ENCODE measurements around the gene PIEZO2. TPM values are rescaled to one million over a fixed set of nuclear protein-coding genes. Genes with fewer than 3 reads are reported as not detected.

PIEZO2 gene
- total RNA-seq, 2 experiments from 2014 or later = not detected

DNA sequence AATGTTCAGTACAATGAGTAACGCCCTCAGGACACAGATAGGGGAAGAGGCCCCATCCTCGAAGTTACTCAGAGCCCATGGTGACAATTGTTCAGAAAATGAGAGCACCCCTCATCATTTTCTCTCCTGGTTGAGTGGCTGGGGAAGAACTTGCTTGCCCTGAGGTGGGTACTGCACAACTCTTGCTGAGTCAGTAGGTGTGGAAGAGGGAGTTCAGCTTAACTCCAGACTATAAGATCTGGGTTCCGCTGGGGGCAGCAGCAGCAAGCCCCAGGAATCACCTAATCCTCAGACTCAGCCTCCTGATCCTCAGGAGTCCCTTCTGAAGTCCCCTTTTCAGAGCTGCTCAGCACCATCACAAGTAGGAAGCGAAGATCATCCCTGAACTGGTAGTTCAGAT, 123.7 kb downstream of the PIEZO2 start:
- peaks cover 0 to 9% of the 10 kb centered on the region in 2 experiments for H3K9me3 ChIP-seq (ENCODE audit: control insufficient read depth in 1 of 2, insufficient read depth in 1 of 2, low read length in 2 of 2)
- CTCF ChIA-PET = no interaction called here

DNA sequence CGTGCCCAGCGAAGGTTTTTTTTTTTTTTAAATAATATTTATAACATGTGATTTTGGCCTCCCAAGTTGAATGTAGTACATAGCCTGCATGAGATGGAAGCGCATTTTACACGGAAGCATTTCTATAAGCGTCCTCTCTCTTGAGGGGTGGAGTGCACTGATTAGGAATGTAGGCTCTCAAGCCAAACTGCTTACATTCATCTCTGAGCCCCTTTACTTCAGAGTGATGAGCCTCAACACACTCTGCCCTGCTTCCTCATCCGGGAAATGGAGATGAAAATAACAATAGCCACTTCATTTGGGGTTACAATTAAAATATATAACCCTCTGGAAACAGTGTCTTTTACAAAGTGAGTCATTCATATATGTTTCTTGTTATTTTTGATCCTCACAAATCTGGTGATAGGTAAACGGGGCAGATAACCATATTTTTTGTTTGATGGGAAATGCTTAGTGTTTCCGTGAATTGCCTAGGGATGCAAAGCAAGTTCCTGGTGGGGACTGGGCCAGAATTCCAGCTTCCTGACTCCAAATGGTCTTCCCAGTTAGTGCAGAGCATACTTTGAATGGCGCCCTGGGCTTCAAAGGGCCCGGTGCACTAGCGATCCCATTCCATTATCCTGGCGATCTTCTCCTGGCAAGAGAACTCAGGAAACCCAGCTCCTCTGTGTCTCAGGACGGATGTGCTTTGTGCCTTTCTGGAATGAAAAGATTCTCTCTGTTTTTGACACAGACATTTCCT, 124.3 kb downstream of the PIEZO2 start:
- POLR2A ChIA-PET = no interaction called here
- Histone ChIP-seq H3K4me3 (ENCODE audit: low read length) (no peak overlapping the region), H3K4me1 (ENCODE audit: insufficient read depth, low read length) (no peaks in the 10 kb centered on the region), H3K27me3 (ENCODE audit: control insufficient read depth in 1 of 2, insufficient read depth in 2 of 2, low read length in 2 of 2) (no peaks in the 10 kb centered on the region), H3K36me3 (ENCODE audit: insufficient read depth, low read length) (no peaks in the 10 kb centered on the region), H3K9me3 (ENCODE audit: control insufficient read depth in 1 of 2, insufficient read depth in 1 of 2, low read length in 2 of 2) (peaks cover 0 to 9% of the 10 kb centered on the region in 2 experiments), H3K27ac (ENCODE audit: low read depth in 1 of 2, low read length in 2 of 2) (no peak overlapping the region)
- no peaks in the 10 kb centered on the region for H3K36me3 Mint-ChIP-seq (ENCODE audit: low read depth)
- DNase-seq (no peak), ATAC-seq (ENCODE audit: poor library complexity) (no peak)
- no peaks in the 10 kb centered on the region for H3K9me3 Mint-ChIP-seq
- no peak overlapping the region for H3K27ac Mint-ChIP-seq
- TF ChIP-seq, protein P1, sequence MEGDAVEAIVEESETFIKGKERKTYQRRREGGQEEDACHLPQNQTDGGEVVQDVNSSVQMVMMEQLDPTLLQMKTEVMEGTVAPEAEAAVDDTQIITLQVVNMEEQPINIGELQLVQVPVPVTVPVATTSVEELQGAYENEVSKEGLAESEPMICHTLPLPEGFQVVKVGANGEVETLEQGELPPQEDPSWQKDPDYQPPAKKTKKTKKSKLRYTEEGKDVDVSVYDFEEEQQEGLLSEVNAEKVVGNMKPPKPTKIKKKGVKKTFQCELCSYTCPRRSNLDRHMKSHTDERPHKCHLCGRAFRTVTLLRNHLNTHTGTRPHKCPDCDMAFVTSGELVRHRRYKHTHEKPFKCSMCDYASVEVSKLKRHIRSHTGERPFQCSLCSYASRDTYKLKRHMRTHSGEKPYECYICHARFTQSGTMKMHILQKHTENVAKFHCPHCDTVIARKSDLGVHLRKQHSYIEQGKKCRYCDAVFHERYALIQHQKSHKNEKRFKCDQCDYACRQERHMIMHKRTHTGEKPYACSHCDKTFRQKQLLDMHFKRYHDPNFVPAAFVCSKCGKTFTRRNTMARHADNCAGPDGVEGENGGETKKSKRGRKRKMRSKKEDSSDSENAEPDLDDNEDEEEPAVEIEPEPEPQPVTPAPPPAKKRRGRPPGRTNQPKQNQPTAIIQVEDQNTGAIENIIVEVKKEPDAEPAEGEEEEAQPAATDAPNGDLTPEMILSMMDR (IDR thresholded peaks at IDR 0.05) = no peak
- no peak overlapping the region for H3K4me3 Mint-ChIP-seq
- CTCF ChIA-PET = no interaction called here
- intact Hi-C loops (cut with DNase I, micrococcal nuclease) = no loop called here
- no peaks in the 10 kb centered on the region for H3K27me3 Mint-ChIP-seq
- no peaks in the 10 kb centered on the region for H3K4me1 Mint-ChIP-seq (ENCODE audit: low read depth)

More for the DNA sequence above, 123.7 kb downstream of the PIEZO2 start:
- Histone ChIP-seq H3K27ac (ENCODE audit: low read depth in 1 of 2, low read length in 2 of 2) (no peak overlapping the region), H3K4me1 (ENCODE audit: insufficient read depth, low read length) (no peaks in the 10 kb centered on the region), H3K36me3 (ENCODE audit: insufficient read depth, low read length) (no peaks in the 10 kb centered on the region), H3K4me3 (ENCODE audit: low read length) (no peak overlapping the region), H3K27me3 (ENCODE audit: control insufficient read depth in 1 of 2, insufficient read depth in 2 of 2, low read length in 2 of 2) (no peaks in the 10 kb centered on the region)
- DNase-seq = no peak
- Mint-ChIP-seq H3K36me3 (ENCODE audit: low read depth) (no peaks in the 10 kb centered on the region), H3K9me3 (no peaks in the 10 kb centered on the region), H3K27me3 (no peaks in the 10 kb centered on the region), H3K27ac (no peak overlapping the region), H3K4me1 (ENCODE audit: low read depth) (no peaks in the 10 kb centered on the region), H3K4me3 (no peak overlapping the region)
- intact Hi-C loops (cut with DNase I, micrococcal nuclease) = no loop called here
- TF ChIP-seq, protein P1 (IDR thresholded peaks at IDR 0.05) = no peak
- POLR2A ChIA-PET = no interaction called here
- no peak for ATAC-seq (ENCODE audit: poor library complexity)

- intact Hi-C loops (cut with DNase I, micrococcal nuclease) = no loop called here
- POLR2A ChIA-PET = no interaction called here
- TF ChIP-seq, protein P1 (IDR thresholded peaks at IDR 0.05) = no peak
- no peaks in the 10 kb centered on the region for H3K9me3 Mint-ChIP-seq
- no peaks in the 10 kb centered on the region for H3K36me3 ChIP-seq (ENCODE audit: insufficient read depth, low read length)
- no peak overlapping the region for H3K27ac ChIP-seq (ENCODE audit: low read depth in 1 of 2, low read length in 2 of 2)
- CTCF ChIA-PET = no interaction called here
- peaks cover 0 to 9% of the 10 kb centered on the region in 2 experiments for H3K9me3 ChIP-seq (ENCODE audit: control insufficient read depth in 1 of 2, insufficient read depth in 1 of 2, low read length in 2 of 2)
- no peaks in the 10 kb centered on the region for H3K4me1 ChIP-seq (ENCODE audit: insufficient read depth, low read length)
- H3K27me3 Mint-ChIP-seq = no peaks in the 10 kb centered on the region
- no peaks in the 10 kb centered on the region for H3K36me3 Mint-ChIP-seq (ENCODE audit: low read depth)
- H3K4me1 Mint-ChIP-seq (ENCODE audit: low read depth) = no peaks in the 10 kb centered on the region
- H3K27ac Mint-ChIP-seq = no peak overlapping the region
- DNase-seq (no peak), ATAC-seq (ENCODE audit: poor library complexity) (no peak)
- H3K4me3 Mint-ChIP-seq = no peak overlapping the region
- H3K27me3 ChIP-seq (ENCODE audit: control insufficient read depth in 1 of 2, insufficient read depth in 2 of 2, low read length in 2 of 2) = no peaks in the 10 kb centered on the region
- no peak overlapping the region for H3K4me3 ChIP-seq (ENCODE audit: low read length)
Observed at GRCh38 chr18:11021477-11021876, 127.9 kb downstream of the PIEZO2 start.

Measured in CD4-positive, alpha-beta T cell (primary cell).